OCI-LY3 (cell line): Measurements from ENCODE around the gene ANKRD31.
"Not testable (repeated sequence)": the region's sequence is repeated elsewhere in the genome, so short reads cannot be mapped to it uniquely, and the experiment has no call there.

ENCODE experiments used
- H2AFZ ChIP-seq: fragments of 200-600, 300-600 bp; shearing (Covaris generic); 2 replicates; pipeline ENCODE4 v1.6.0; 2014; ENCODE audit warnings: antibody characterized with exemption, low read depth, low read length
- H3K27ac ChIP-seq: fragments of 200-600, 300-600 bp; sonication (generic); 2 replicates; pipeline ENCODE4 v1.5.1; 2014; ENCODE audit warnings: mild to moderate bottlenecking, low read length, moderate library complexity, mixed read lengths
- H3K27me3 ChIP-seq: fragments of 200-600, 300-600 bp; sonication (generic); 2 replicates; pipeline ENCODE4 v1.6.1; 2014; ENCODE audit warnings: low read depth, low read length, mixed read lengths
- H3K36me3 ChIP-seq: fragments of 200-600, 300-600 bp; sonication (generic); replicated peaks from 2 replicates; pipeline ENCODE3; 2014; ENCODE audit warnings: low read depth, low read length, mixed read lengths
- H3K4me1 ChIP-seq: fragments of 300-600, 200-600 bp; sonication (generic); 2 replicates; pipeline ENCODE4 v1.6.1; 2014; ENCODE audit warnings: low read length, mixed read lengths
- H3K4me2 ChIP-seq: fragments of 200-600, 300-600 bp; sonication (generic); 2 replicates; pipeline ENCODE4 v1.6.1; 2014; ENCODE audit warnings: low read length, mixed read lengths
- H3K4me3 ChIP-seq: fragments of 300-600, 200-600 bp; sonication (generic); 2 replicates; pipeline ENCODE4 v1.5.1; 2014; ENCODE audit warnings: antibody characterized with exemption, mild to moderate bottlenecking, low read length, moderate library complexity
- H3K79me2 ChIP-seq: fragments of 300-600, 200-600 bp; shearing (Covaris generic); 2 replicates; pipeline ENCODE4 v1.6.1; 2014; ENCODE audit warnings: mild to moderate bottlenecking, low read length, mixed read lengths
- H3K9ac ChIP-seq: fragments of 300-600, 200-600 bp; shearing (Covaris generic); 2 replicates; pipeline ENCODE4 v1.6.0; 2014; ENCODE audit warnings: mild to moderate bottlenecking, low read length, moderate library complexity
- H3K9me3 ChIP-seq: fragments of 200-600, 300-600 bp; shearing (Covaris generic); 2 replicates; pipeline ENCODE4 v1.6.1; 2014; ENCODE audit warnings: low read length, mixed read lengths; ENCODE audit not compliant: insufficient read depth
- H4K20me1 ChIP-seq: fragments of 200-600, 300-600 bp; sonication (generic); 2 replicates; pipeline ENCODE4 v1.6.1; 2016; ENCODE audit warnings: low read length, mixed read lengths; ENCODE audit not compliant: insufficient read depth
- CTCF ChIP-seq: fragments of 200-600, 300-600 bp; sonication (generic); IDR thresholded peaks from 2 replicates; pipeline ENCODE4 v1.5.1; 2014; ENCODE audit warnings: antibody characterized with exemption, low read length, low read depth
- EZH2phosphoT487 ChIP-seq: fragments of 200-600 bp; shearing (Covaris generic); IDR thresholded peaks from 2 replicates; pipeline ENCODE4 v1.6.1; 2018; ENCODE audit warnings: antibody characterized with exemption, mixed run types, low read depth

Gene ANKRD31

GRCh38 chr5:75190227-75190626, 46.5 kb downstream of the ANKRD31 start:
- no peak overlapping the region for H3K27ac ChIP-seq
- H2AFZ ChIP-seq, result no peak overlapping the region
- H3K4me1 ChIP-seq, result peaks cover 17% of the 10 kb centered on the region
- no peaks in the 10 kb centered on the region for H3K27me3 ChIP-seq
- no peak overlapping the region for H3K9ac ChIP-seq
- no peaks in the 10 kb centered on the region for H4K20me1 ChIP-seq
- no peak overlapping the region for H3K4me2 ChIP-seq
- no peaks in the 10 kb centered on the region for H3K36me3 ChIP-seq
- H3K4me3 ChIP-seq, result no peak overlapping the region
- TF ChIP-seq CTCF (no peak), EZH2phosphoT487 (no peak)
- H3K9me3 ChIP-seq, result no peaks in the 10 kb centered on the region
- no peaks in the 10 kb centered on the region for H3K79me2 ChIP-seq

- no peak overlapping the region for H3K9ac ChIP-seq
- no peak overlapping the region for H3K27ac ChIP-seq
- no peaks in the 10 kb centered on the region for H3K27me3 ChIP-seq
- H3K4me2 ChIP-seq, result no peak overlapping the region
- H3K4me3 ChIP-seq, result no peak overlapping the region
- TF ChIP-seq CTCF (no peak), EZH2phosphoT487 (no peak)
- no peaks in the 10 kb centered on the region for H3K9me3 ChIP-seq
- H4K20me1 ChIP-seq, result no peaks in the 10 kb centered on the region
- no peaks in the 10 kb centered on the region for H3K79me2 ChIP-seq
- H3K4me1 ChIP-seq, result peaks cover 17% of the 10 kb centered on the region
- H3K36me3 ChIP-seq, result no peaks in the 10 kb centered on the region
- H2AFZ ChIP-seq, result no peak overlapping the region
Observed at GRCh38 chr5:75189353-75189752, 47.3 kb downstream of the ANKRD31 start.

- Histone ChIP-seq H3K4me3 (no peak overlapping the region), H3K27ac (no peak overlapping the region), H3K4me2 (no peak overlapping the region), H2AFZ (no peak overlapping the region), H3K9me3 (no peaks in the 10 kb centered on the region), H4K20me1 (no peaks in the 10 kb centered on the region), H3K9ac (no peak overlapping the region), H3K79me2 (no peaks in the 10 kb centered on the region), H3K27me3 (no peaks in the 10 kb centered on the region), H3K36me3 (no peaks in the 10 kb centered on the region), H3K4me1 (no peaks in the 10 kb centered on the region)
- TF ChIP-seq CTCF (no peak), EZH2phosphoT487 (no peak)
Observed at GRCh38 chr5:75185763-75186162, 50.9 kb downstream of the ANKRD31 start.

- not testable (repeated sequence) for H3K79me2 ChIP-seq, H4K20me1 ChIP-seq, H3K4me3 ChIP-seq, H3K4me1 ChIP-seq, H3K9me3 ChIP-seq, H3K27me3 ChIP-seq, H3K9ac ChIP-seq, H3K36me3 ChIP-seq, H3K27ac ChIP-seq, H3K4me2 ChIP-seq, H2AFZ ChIP-seq
Observed at GRCh38 chr5:75176009-75176408, 60.7 kb downstream of the ANKRD31 start.

GRCh38 chr5:75174872-75175271, 61.8 kb downstream of the ANKRD31 start:
- H3K27ac ChIP-seq, H3K9ac ChIP-seq, H3K4me3 ChIP-seq, H3K36me3 ChIP-seq, H3K4me1 ChIP-seq, H2AFZ ChIP-seq, H4K20me1 ChIP-seq, H3K79me2 ChIP-seq, H3K27me3 ChIP-seq, H3K9me3 ChIP-seq, H3K4me2 ChIP-seq: not testable (repeated sequence)
